Gastroesophageal sphincter (tissue), 3 donors: ENCODE data around the gene SPATA6.

Experiments
- POLR2A ChIP-seq, 2 donors: fragments of 450-650 bp; IDR thresholded peaks; one replicate each; pipeline ENCODE4 v1.6.1; 2017; ENCODE audit warnings: antibody characterized with exemption in 2 of 2, mild to moderate bottlenecking in 2 of 2, moderate library complexity in 1 of 2
- POLR2AphosphoS5 ChIP-seq: sonication (generic); formaldehyde crosslinking; IDR thresholded peaks from one replicate; pipeline ENCODE4 v1.6.1; 2017; ENCODE audit warnings: antibody characterized with exemption
- TF ChIP-seq, protein P1 (sequence below), 4 experiments: fragments of 200-600 bp in 2 of 4; fragments of 450-650 bp in 2 of 4; sonication (generic) in 1 of 4; IDR thresholded peaks; one replicate each; pipeline ENCODE4 v1.5.1; 2017 to 2019; ENCODE audit warnings: antibody characterized with exemption in 4 of 4, mild to moderate bottlenecking in 2 of 4, moderate library complexity in 2 of 4

GRCh38 chr1:48266576-48266975 lies 205.4 kb downstream of the SPATA6 start:
- TF ChIP-seq, protein P1, sequence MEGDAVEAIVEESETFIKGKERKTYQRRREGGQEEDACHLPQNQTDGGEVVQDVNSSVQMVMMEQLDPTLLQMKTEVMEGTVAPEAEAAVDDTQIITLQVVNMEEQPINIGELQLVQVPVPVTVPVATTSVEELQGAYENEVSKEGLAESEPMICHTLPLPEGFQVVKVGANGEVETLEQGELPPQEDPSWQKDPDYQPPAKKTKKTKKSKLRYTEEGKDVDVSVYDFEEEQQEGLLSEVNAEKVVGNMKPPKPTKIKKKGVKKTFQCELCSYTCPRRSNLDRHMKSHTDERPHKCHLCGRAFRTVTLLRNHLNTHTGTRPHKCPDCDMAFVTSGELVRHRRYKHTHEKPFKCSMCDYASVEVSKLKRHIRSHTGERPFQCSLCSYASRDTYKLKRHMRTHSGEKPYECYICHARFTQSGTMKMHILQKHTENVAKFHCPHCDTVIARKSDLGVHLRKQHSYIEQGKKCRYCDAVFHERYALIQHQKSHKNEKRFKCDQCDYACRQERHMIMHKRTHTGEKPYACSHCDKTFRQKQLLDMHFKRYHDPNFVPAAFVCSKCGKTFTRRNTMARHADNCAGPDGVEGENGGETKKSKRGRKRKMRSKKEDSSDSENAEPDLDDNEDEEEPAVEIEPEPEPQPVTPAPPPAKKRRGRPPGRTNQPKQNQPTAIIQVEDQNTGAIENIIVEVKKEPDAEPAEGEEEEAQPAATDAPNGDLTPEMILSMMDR (IDR thresholded peaks at IDR 0.05) = no peak
- TF ChIP-seq POLR2A (IDR thresholded peaks at IDR 0.05) (no peak), POLR2AphosphoS5 (no peak)
